LHCN-M2 (cell line): ENCODE results near the gene TRMT61B. TPM values are rescaled to one million over a fixed set of nuclear protein-coding genes. Genes with fewer than 3 reads are reported as not detected.

Experiments used
- DNase-seq: peaks from one replicate; pipeline ENCODE4 v3.0.0-alpha.2; 2012; ENCODE audit warnings: low read depth
- total RNA-seq: library from RNA; depleted of rRNA; stranded (reverse); fragments of >200 nt; gene quantifications from 2 replicates; pipeline ENCODE4 v1.2.3, GENCODE V29; 2014; rRNA removed

The TRMT61B gene
- total RNA-seq, 1 experiment from 2014 or later = 11.9 TPM

GRCh38 chr2:28855977-28856376 lies 14.1 kb downstream of the TRMT61B start:
- no peak for DNase-seq

- DNase-seq = no peak
Observed at GRCh38 chr2:28855193-28855592, 14.9 kb downstream of the TRMT61B start.

GRCh38 chr2:28842042-28842441 lies 28.1 kb downstream of the TRMT61B start:
- no peak for DNase-seq

- no peak for DNase-seq
Observed at GRCh38 chr2:28838971-28839370, 31.1 kb downstream of the TRMT61B start.

- no peak for DNase-seq
Observed at GRCh38 chr2:28835781-28836180, 34.3 kb downstream of the TRMT61B start.

- no peak for DNase-seq
Observed at GRCh38 chr2:28833740-28834470, 36.2 kb downstream of the TRMT61B start.

GRCh38 chr2:28828382-28828781 lies 41.7 kb downstream of the TRMT61B start:
- DNase-seq = peak; percentile 35

GRCh38 chr2:28824870-28825269 lies 45.2 kb downstream of the TRMT61B start:
- DNase-seq = no peak

GRCh38 chr2:28824207-28824606 lies 45.9 kb downstream of the TRMT61B start:
- no peak for DNase-seq

GRCh38 chr2:28822036-28822435 lies 48.1 kb downstream of the TRMT61B start:
- no peak for DNase-seq

- DNase-seq = peak; percentile 49
Observed at GRCh38 chr2:28821295-28821958, 48.7 kb downstream of the TRMT61B start.

- DNase-seq = no peak
Observed at GRCh38 chr2:28818053-28818452, 52.1 kb downstream of the TRMT61B start.

- DNase-seq = peak; percentile 3
Observed at GRCh38 chr2:28810384-28811285, 59.5 kb downstream of the TRMT61B start, which contains the start of gene SPDYA. Gene SPDYA, plus strand, starts transcription at chr2:28810834. Its CDS starts 5,181 bp downstream, at chr2:28816015.

GRCh38 chr2:28809927-28810326 lies 60.2 kb downstream of the TRMT61B start:
- DNase-seq = no peak

GRCh38 chr2:28802975-28803429 lies 67.1 kb downstream of the TRMT61B start:
- DNase-seq = peak; percentile 12

GRCh38 chr2:28801726-28802125 lies 68.4 kb downstream of the TRMT61B start:
- peak; percentile 39 for DNase-seq

Other genes starting within 250 kb of the TRMT61B start
- gene PPP1CB, start 118.5 kb downstream of the TRMT61B start, total RNA-seq = 162 and 204 TPM in 2 replicates
- gene SPDYA, start 59.5 kb downstream of the TRMT61B start, total RNA-seq = 0.63 and 1.1 TPM in 2 replicates
- gene WDR43, start 24.4 kb upstream of the TRMT61B start, total RNA-seq = 67.0 and 68.1 TPM in 2 replicates
- gene TOGARAM2, start 111.0 kb upstream of the TRMT61B start, total RNA-seq = 0.38 and 0.75 TPM in 2 replicates
- not detected in 2 replicates for gene PCARE, start 204.2 kb upstream of the TRMT61B start, total RNA-seq
- 31.4 and 38.0 TPM in 2 replicates for gene CLIP4, start 245.1 kb upstream of the TRMT61B start, total RNA-seq